ENCODE results near the gene IRAK4. TPM values are rescaled to one million over a fixed set of nuclear protein-coding genes. Genes with fewer than 3 reads are reported as not detected.
A peak's percentile ranks its signal among the peaks of the same experiment; 100 is the strongest.

Gene IRAK4
- total RNA-seq, 1 donor from 2014 or later, result 12.6 TPM

DNA sequence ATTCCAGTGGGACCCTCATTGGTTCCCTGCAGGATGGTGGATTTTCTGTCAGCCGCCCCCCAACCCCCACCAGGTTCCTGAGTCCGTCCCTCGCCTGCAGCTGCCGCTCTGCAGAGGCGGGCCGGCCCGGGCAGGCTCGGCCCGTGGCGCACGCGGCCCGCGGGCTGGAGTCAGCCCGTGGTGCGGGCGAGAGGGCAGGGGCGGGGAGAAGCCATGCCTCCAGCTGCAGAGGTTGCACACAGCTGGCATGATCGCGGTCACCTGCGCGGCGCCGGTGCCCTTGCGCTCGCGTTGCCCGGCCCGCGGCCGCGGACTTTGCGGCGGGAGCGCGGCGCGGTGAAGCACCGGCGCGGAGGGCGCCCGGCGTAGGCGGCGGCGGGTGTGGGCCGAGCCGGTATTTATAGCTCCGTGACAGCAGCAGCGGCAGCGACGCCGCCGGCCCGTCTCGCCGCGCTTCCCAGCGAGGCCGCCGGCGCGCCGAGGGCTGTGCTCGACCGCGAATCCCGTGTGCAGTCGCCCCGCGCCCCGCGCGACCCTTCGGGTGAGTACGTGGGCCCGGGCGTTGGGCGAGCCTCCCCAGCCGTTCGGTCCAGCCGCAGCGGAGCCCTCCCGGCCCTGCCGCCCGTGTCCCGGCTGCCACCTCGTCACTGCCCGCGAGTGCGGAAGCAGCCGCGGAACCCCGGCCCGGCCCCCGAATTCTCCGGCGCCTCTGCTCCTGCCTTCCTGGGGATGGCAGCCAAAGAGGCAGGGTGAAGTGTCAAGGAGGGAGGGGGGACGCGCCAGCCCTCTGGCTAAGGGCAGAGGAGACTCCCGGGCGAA, 77.1 kb downstream of the IRAK4 start, which contains the start of gene TMEM117:
Gene TMEM117 (plus strand): TSS at position 426 of the 819 bp plus-strand sequence.
- peak; percentile 75 for DNase-seq (ENCODE audit: low read depth)

DNA sequence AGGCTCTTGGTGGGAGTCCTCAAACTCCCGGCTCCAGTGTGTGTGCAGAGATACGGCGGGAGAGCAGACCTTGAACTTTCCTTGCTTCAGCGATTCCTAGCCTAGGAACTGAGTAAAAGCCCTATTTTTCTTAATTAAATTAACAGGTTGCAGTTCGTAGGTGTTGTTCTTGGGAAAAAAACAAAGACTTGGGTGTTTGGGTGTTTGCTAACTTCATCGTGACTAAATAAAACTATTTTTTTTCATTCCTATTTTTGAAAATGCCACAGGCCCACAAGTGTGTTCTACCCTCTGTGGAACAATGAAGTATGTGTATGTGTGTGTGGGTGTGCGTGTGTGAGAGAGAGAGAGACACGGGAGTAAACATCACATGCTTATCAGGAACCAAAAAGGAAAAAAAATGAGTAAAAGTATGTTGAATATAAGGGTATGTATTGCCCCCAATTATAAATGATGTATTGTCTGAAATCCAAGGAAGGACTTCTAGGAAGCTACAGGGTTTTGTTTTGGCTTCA, 77.8 kb downstream of the IRAK4 start:
- peak; percentile 42 for DNase-seq (ENCODE audit: low read depth)

Other genes with a start within 250 kb of the IRAK4 start
- gene ADAMTS20, start 206.7 kb upstream of the IRAK4 start, total RNA-seq, result 0.31 and 0.40 TPM in 2 replicates
- 15.2 and 25.2 TPM in 2 replicates for gene PUS7L, start 161 bp upstream of the IRAK4 start, total RNA-seq
- gene TWF1, start 47.4 kb downstream of the IRAK4 start, total RNA-seq, result 53.3 and 55.5 TPM in 2 replicates
- 23.4 and 25.6 TPM in 2 replicates for gene TMEM117, start 77.1 kb downstream of the IRAK4 start, total RNA-seq

Data from myocyte (in vitro differentiated cells).